ENCODE results near the gene CFAP92. TPM values are rescaled to one million over a fixed set of nuclear protein-coding genes. Genes with fewer than 3 reads are reported as not detected.

CFAP92 gene
- total and polyA plus RNA-seq, 4 donors = 1.2 to 4.9 (median 2.7) TPM

DNA sequence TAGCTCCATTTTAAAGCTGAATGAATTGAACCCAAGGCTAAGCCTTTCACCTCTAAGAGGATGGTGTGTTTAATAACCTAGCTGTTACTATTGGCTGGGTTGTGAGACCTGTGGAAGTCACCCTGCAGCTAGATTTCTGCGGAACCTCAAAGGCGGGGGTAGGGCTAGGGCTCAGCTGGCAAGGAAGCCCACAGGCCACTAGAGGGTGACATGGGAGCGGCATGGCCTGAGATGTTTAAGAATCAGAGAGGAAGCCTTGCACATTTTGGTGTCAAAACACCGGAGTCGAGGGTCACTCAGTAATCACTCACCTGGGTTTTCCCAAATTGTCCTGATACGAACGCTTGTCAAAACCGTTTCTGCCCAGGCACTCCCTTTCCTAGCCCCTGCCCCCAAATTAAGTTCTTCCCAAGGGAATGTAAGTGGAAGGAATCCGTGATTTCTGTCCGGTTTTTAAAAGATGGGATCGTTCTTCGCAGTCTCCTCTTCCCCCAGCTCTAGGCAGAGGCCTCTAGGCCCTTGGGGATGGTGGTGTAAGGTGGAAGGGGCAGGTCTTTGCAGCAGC, 118.2 kb downstream of the CFAP92 start:
- Histone ChIP-seq H3K9ac (ENCODE audit: insufficient read depth in 1 of 2, low read length in 2 of 2) (no peak overlapping the region), H3K4me3 (no peak overlapping the region), H3K4me1 (ENCODE audit: control insufficient read depth in 5 of 5, insufficient read depth in 5 of 5, low read length in 5 of 5) (peaks cover 0 to 21% (median 6%) of the 10 kb centered on the region in 5 donors), H3K27ac (ENCODE audit: low read depth in 1 of 2, low read length in 1 of 2) (no peak overlapping the region), H3K9me3 (ENCODE audit: control insufficient read depth in 4 of 4, insufficient read depth in 3 of 4, low read length in 3 of 4) (no peaks in the 10 kb centered on the region), H3K36me3 (ENCODE audit: control insufficient read depth in 4 of 4, insufficient read depth in 4 of 4, low read length in 4 of 4) (no peaks in the 10 kb centered on the region), H3K27me3 (ENCODE audit: control insufficient read depth in 3 of 3, insufficient read depth in 3 of 3, low read length in 2 of 3) (no peaks in the 10 kb centered on the region)
- no peak for ATAC-seq (ENCODE audit: insufficient read depth, low FRiP score)
- peak; percentile 35 to 40 (median 36) for DNase-seq
- 39 to 43% methylated on average over 12 of the region's 12 CpGs for WGBS, 2 donors
- TF ChIP-seq, protein P1, sequence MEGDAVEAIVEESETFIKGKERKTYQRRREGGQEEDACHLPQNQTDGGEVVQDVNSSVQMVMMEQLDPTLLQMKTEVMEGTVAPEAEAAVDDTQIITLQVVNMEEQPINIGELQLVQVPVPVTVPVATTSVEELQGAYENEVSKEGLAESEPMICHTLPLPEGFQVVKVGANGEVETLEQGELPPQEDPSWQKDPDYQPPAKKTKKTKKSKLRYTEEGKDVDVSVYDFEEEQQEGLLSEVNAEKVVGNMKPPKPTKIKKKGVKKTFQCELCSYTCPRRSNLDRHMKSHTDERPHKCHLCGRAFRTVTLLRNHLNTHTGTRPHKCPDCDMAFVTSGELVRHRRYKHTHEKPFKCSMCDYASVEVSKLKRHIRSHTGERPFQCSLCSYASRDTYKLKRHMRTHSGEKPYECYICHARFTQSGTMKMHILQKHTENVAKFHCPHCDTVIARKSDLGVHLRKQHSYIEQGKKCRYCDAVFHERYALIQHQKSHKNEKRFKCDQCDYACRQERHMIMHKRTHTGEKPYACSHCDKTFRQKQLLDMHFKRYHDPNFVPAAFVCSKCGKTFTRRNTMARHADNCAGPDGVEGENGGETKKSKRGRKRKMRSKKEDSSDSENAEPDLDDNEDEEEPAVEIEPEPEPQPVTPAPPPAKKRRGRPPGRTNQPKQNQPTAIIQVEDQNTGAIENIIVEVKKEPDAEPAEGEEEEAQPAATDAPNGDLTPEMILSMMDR (IDR thresholded peaks at IDR 0.05; ENCODE audit: control extremely low read depth, extremely low read depth) = peak; percentile 28

DNA sequence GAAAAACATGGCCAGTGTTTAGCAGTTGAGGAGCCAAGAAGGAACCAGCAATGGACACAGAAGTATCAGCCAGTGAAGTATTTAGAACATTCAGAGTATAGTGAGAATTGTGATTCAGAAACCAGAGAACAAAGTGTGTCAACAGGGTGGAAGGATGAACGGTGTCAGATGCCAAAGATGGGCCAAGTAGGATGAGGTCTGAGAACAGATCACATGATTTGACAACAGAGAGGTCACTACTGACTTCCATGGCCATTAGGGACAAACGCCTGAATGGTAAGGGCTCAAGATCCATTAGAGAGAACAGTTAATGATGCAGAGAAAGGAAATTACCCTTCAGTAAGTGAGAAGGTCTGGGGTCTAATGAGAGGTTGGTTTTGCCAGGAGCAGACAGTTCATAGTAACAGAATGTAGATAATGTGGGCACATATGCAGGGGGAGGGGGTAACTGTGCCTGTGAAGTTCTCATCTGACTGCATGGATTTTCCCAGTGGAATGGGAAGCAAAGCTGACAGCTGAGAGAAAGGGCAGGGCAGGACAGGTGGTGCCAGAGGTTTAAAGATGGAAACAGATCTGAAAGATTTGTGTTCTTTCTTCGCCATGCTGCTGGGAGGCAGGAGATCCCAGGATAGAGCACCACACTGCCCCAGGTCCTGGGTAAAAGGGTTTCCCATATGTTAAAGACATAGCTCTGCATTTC, 119.2 kb downstream of the CFAP92 start:
- Histone ChIP-seq H3K9me3 (ENCODE audit: control insufficient read depth in 4 of 4, insufficient read depth in 3 of 4, low read length in 3 of 4) (peaks cover 0 to 4% (median 0%) of the 10 kb centered on the region in 4 donors), H3K4me3 (no peak overlapping the region), H3K36me3 (ENCODE audit: control insufficient read depth in 4 of 4, insufficient read depth in 4 of 4, low read length in 4 of 4) (no peaks in the 10 kb centered on the region), H3K27me3 (ENCODE audit: control insufficient read depth in 3 of 3, insufficient read depth in 3 of 3, low read length in 2 of 3) (no peaks in the 10 kb centered on the region), H3K9ac (ENCODE audit: insufficient read depth in 1 of 2, low read length in 2 of 2) (no peak overlapping the region), H3K4me1 (ENCODE audit: control insufficient read depth in 5 of 5, insufficient read depth in 5 of 5, low read length in 5 of 5) (peaks cover 0 to 12% (median 3%) of the 10 kb centered on the region in 5 donors), H3K27ac (ENCODE audit: low read depth in 1 of 2, low read length in 1 of 2) (no peak overlapping the region)
- WGBS, 2 donors = 72 to 78% methylated on average over 3 of the region's 3 CpGs
- TF ChIP-seq, protein P1 (IDR thresholded peaks at IDR 0.05; ENCODE audit: control extremely low read depth, extremely low read depth) = no peak
- no peak for ATAC-seq (ENCODE audit: insufficient read depth, low FRiP score)
- no peak for DNase-seq

DNA sequence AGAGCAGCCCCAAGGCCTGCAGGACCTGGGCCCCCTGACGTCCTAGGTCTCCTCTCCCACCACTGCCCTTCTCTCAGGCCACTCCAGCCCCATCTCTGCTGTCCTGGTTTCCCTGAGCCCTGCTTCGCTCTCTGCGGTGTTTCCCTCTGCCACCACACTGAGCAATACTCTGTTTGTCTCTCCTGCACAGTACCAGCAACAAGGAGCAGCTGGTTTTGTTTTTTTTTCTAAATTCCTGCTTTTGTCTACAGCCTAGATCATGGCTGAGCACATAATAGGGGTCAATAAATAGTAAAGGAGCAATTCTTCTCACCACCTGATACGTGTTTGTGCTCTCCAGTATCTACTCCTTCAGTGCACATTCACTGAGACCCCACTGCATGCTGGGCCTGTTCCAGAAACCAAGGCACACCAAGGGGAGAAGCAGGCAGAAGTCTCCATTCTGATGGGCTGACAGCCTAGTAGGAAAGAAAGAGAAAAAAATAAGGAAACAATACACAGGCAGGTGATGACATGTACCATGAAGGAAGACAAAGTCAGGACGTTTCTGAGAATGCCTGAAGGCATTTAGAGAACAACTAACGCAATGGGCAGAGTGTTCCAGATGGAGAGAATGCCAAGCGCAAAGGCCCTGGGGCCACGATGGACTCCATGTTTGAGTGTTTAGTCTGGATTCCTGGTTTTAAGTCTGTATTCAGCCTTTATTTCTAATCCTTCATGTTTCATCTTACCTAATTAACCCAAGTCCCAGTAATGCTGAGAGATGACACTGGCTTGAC, 120.4 kb downstream of the CFAP92 start:
- no peaks in the 10 kb centered on the region for H3K36me3 ChIP-seq (ENCODE audit: control insufficient read depth in 4 of 4, insufficient read depth in 4 of 4, low read length in 4 of 4)
- H3K4me3 ChIP-seq = no peak overlapping the region
- H3K4me1 ChIP-seq (ENCODE audit: control insufficient read depth in 5 of 5, insufficient read depth in 5 of 5, low read length in 5 of 5) = peaks cover 0 to 9% (median 3%) of the 10 kb centered on the region in 5 donors
- no peak overlapping the region for H3K27ac ChIP-seq (ENCODE audit: low read depth in 1 of 2, low read length in 1 of 2)
- no peak for DNase-seq
- TF ChIP-seq, protein P1 (IDR thresholded peaks at IDR 0.05; ENCODE audit: control extremely low read depth, extremely low read depth) = no peak
- 65 to 79% methylated on average over 8 of the region's 8 CpGs for WGBS, 2 donors
- H3K27me3 ChIP-seq (ENCODE audit: control insufficient read depth in 3 of 3, insufficient read depth in 3 of 3, low read length in 2 of 3) = no peaks in the 10 kb centered on the region
- H3K9me3 ChIP-seq (ENCODE audit: control insufficient read depth in 4 of 4, insufficient read depth in 3 of 4, low read length in 3 of 4) = peaks cover 0 to 4% (median 0%) of the 10 kb centered on the region in 4 donors
- no peak for ATAC-seq (ENCODE audit: insufficient read depth, low FRiP score)
- no peak overlapping the region for H3K9ac ChIP-seq (ENCODE audit: insufficient read depth in 1 of 2, low read length in 2 of 2)

All from lung (tissue), 12 donors.